Right renal cortex interstitium (tissue), 3 donors: ENCODE results near the gene EIF4G3. TPM values are rescaled to one million over a fixed set of nuclear protein-coding genes. Genes with fewer than 3 reads are reported as not detected.
"Not testable (repeated sequence)": the region's sequence is repeated elsewhere in the genome, so short reads cannot be mapped to it uniquely, and the experiment has no call there.

Source experiments
- DNase-seq, 3 donors: peaks; one replicate each; pipeline ENCODE4 v3.0.0-alpha.2; 2013; ENCODE audit warnings: low read depth in 3 of 3, low spot score in 2 of 3
- polyA plus RNA-seq, 3 donors: library from polyadenylated mRNA; unstranded; fragments of 120-200 nt; gene quantifications; one replicate each; pipeline ENCODE4 v1.2.1, GENCODE V29; 2013; ENCODE audit not compliant: insufficient read length in 3 of 3

EIF4G3 gene
- polyA plus RNA-seq, 3 donors, result 65.2 to 70.7 (median 69.7) TPM

GRCh38 chr1:21188235-21188634 is 11.5 kb upstream of the EIF4G3 start:
- no peak for DNase-seq

- no peak for DNase-seq
Observed at GRCh38 chr1:21185221-21185731, 8.6 kb upstream of the EIF4G3 start.

- DNase-seq, result no peak
Observed at GRCh38 chr1:21184276-21184675, 7.6 kb upstream of the EIF4G3 start.

- DNase-seq, result no peak
Observed at GRCh38 chr1:21182181-21182731, 5.6 kb upstream of the EIF4G3 start.

GRCh38 chr1:21178271-21178670 is 1.6 kb upstream of the EIF4G3 start:
- not testable (repeated sequence) for DNase-seq

- DNase-seq, result no peak
Observed at GRCh38 chr1:21175670-21176581, 771 bp downstream of the EIF4G3 start.

GRCh38 chr1:21175324-21175669 is 1.4 kb downstream of the EIF4G3 start:
- no peak for DNase-seq

- no peak for DNase-seq
Observed at GRCh38 chr1:21174654-21175323, 1.9 kb downstream of the EIF4G3 start.

GRCh38 chr1:21174230-21174629 is 2.5 kb downstream of the EIF4G3 start:
- DNase-seq, result no peak

- DNase-seq, result not testable (repeated sequence)
Observed at GRCh38 chr1:21173096-21173495, 3.6 kb downstream of the EIF4G3 start.

GRCh38 chr1:21170837-21171236 is 5.9 kb downstream of the EIF4G3 start:
- peak in 1 of 3 donors; percentile 60 for DNase-seq

GRCh38 chr1:21168444-21168843 is 8.3 kb downstream of the EIF4G3 start:
- no peak for DNase-seq

- DNase-seq, result no peak
Observed at GRCh38 chr1:21165646-21166045, 11.1 kb downstream of the EIF4G3 start.

GRCh38 chr1:21165076-21165475 is 11.6 kb downstream of the EIF4G3 start:
- DNase-seq, result no peak

- DNase-seq, result no peak
Observed at GRCh38 chr1:21164266-21164665, 12.4 kb downstream of the EIF4G3 start.

GRCh38 chr1:21162740-21163464 is 13.8 kb downstream of the EIF4G3 start:
- DNase-seq, result no peak

- DNase-seq, result no peak
Observed at GRCh38 chr1:21161842-21162241, 14.9 kb downstream of the EIF4G3 start.

GRCh38 chr1:21160263-21160796 is 16.4 kb downstream of the EIF4G3 start:
- DNase-seq, result no peak

GRCh38 chr1:21157868-21158267 is 18.8 kb downstream of the EIF4G3 start:
- no peak for DNase-seq

- DNase-seq, result no peak
Observed at GRCh38 chr1:21157054-21157453, 19.6 kb downstream of the EIF4G3 start.

- DNase-seq, result no peak
Observed at GRCh38 chr1:21156019-21156418, 20.7 kb downstream of the EIF4G3 start.
